Endothelial cell of umbilical vein (primary cell): Measurements from ENCODE around the gene PGM2L1. TPM values are rescaled to one million over a fixed set of nuclear protein-coding genes. Genes with fewer than 3 reads are reported as not detected.

Source experiments
- BruUV-seq: library from RNA; stranded (reverse); fragments of 400-500 nt; replicated peaks from 2 replicates; lab custom pipeline; 2021; lab: Mats Ljungman, UMichigan
- CTCF ChIA-PET: fragments of 300-600, 350-600 bp; sonication (Branson Sonifier 250); formaldehyde crosslinking; loops from one replicate; lab custom pipeline; 2021; ENCODE audit warnings: antibody characterized with exemption, inconsistent platforms; lab: Charles Lee
- POLR2A ChIA-PET: fragments of 300-600, 350-600 bp; sonication (Branson Sonifier 250); formaldehyde crosslinking; loops from one replicate; lab custom pipeline; 2021; ENCODE audit warnings: antibody characterized with exemption, inconsistent platforms; lab: Charles Lee
- DNase-seq: peaks from one replicate; pipeline ENCODE4 v3.0.0-alpha.2; 2011; ENCODE audit warnings: low read depth, low spot score
- FAIRE-seq: peaks from 2 replicates; lab custom pipeline; 2011; peaks lifted over from hg19 to GRCh38; lab: Jason Lieb, UNC
- H2AFZ ChIP-seq: 2 replicates; pipeline ENCODE4 v1.6.0; 2012; ENCODE audit warnings: low read depth, low read length, control low read depth, inconsistent platforms
- H3K27ac ChIP-seq: 2 replicates; pipeline ENCODE4 v1.5.1; 2011; ENCODE audit warnings: low read depth, mild to moderate bottlenecking, control low read depth, low read length, moderate library complexity; ENCODE audit not compliant: insufficient read depth
- H3K27me3 ChIP-seq, 2 experiments: 2 replicates each; pipeline versions ENCODE4 v1.6.0 to v1.6.1; 2011; ENCODE audit warnings: low read length in 2 of 2, mixed read lengths in 1 of 2; ENCODE audit not compliant: control insufficient read depth in 2 of 2, insufficient read depth in 2 of 2
- H3K36me3 ChIP-seq, 2 experiments: 2 replicates in 1 of 2; 3 replicates in 1 of 2; pipeline ENCODE4 v1.5.1; 2011; ENCODE audit warnings: low read length in 2 of 2, mild to moderate bottlenecking in 1 of 2, moderate library complexity in 1 of 2; ENCODE audit not compliant: control insufficient read depth in 2 of 2, insufficient read depth in 2 of 2; ENCODE audit errors: extremely low read depth in 1 of 2
- H3K4me1 ChIP-seq: 3 replicates; pipeline ENCODE4 v1.5.1; 2011; ENCODE audit warnings: mild to moderate bottlenecking, low read length; ENCODE audit not compliant: control insufficient read depth, insufficient read depth; ENCODE audit errors: extremely low read depth
- H3K4me2 ChIP-seq: 2 replicates; pipeline ENCODE4 v1.6.1; 2011; ENCODE audit warnings: low read length, control low read depth, mixed read lengths; ENCODE audit not compliant: insufficient read depth
- H3K4me3 ChIP-seq, 3 experiments: fragments of 200-600 bp in 1 of 3; sonication (generic), shearing (Covaris generic) in 1 of 3; replicated peaks in 1 of 3; 2 replicates each; pipeline ENCODE4 v1.5.1; 2011 to 2016; ENCODE audit warnings: control low read depth in 3 of 3, low read length in 3 of 3, mild to moderate bottlenecking in 2 of 3, inconsistent platforms in 1 of 3, low read depth in 1 of 3, moderate library complexity in 1 of 3; ENCODE audit not compliant: insufficient read depth in 1 of 3
- H3K79me2 ChIP-seq: 2 replicates; pipeline ENCODE4 v1.6.0; 2012; ENCODE audit warnings: low read length, inconsistent platforms; ENCODE audit not compliant: control insufficient read depth, insufficient read depth
- H3K9ac ChIP-seq: replicated peaks from 2 replicates; pipeline ENCODE3; 2011; ENCODE audit warnings: low read length, control low read depth; ENCODE audit not compliant: insufficient read depth; ENCODE audit errors: extremely low read depth
- H3K9me1 ChIP-seq: replicated peaks from 3 replicates; pipeline ENCODE4 v1.6.0; 2011; ENCODE audit warnings: mild to moderate bottlenecking, low read length; ENCODE audit not compliant: control insufficient read depth, insufficient read depth; ENCODE audit errors: extremely low read depth
- H3K9me3 ChIP-seq: replicated peaks from 2 replicates; pipeline ENCODE4 v1.5.1; 2012; ENCODE audit warnings: low read length, inconsistent platforms; ENCODE audit not compliant: control insufficient read depth, insufficient read depth
- H4K20me1 ChIP-seq: replicated peaks from 2 replicates; pipeline ENCODE3; 2011; ENCODE audit warnings: mild to moderate bottlenecking, low read length; ENCODE audit not compliant: control insufficient read depth, insufficient read depth; ENCODE audit errors: extremely low read depth
- GATA2 ChIP-seq: IDR thresholded peaks from 2 replicates; pipeline ENCODE4 v1.7.0; 2011; ENCODE audit warnings: low read depth, mild to moderate bottlenecking, moderate library complexity, mixed read lengths, low read length; ENCODE audit not compliant: insufficient read length, insufficient read depth
- JUN ChIP-seq: IDR thresholded peaks from 2 replicates; pipeline ENCODE4 v1.6.1; 2011; ENCODE audit warnings: borderline replicate concordance, low read depth; ENCODE audit not compliant: insufficient read length, insufficient read depth
- POLR2A ChIP-seq: IDR thresholded peaks from 2 replicates; pipeline ENCODE4 v1.6.1; 2012; ENCODE audit warnings: low read depth, mild to moderate bottlenecking, control low read depth, low read length
- POLR2AphosphoS5 ChIP-seq: IDR thresholded peaks from 2 replicates; pipeline ENCODE4 v1.6.1; 2012; ENCODE audit warnings: low read depth, mild to moderate bottlenecking, control low read depth, low read length, moderate library complexity; ENCODE audit not compliant: insufficient read depth
- dilution Hi-C: fragments of 300-500 bp; cut with MboI; formaldehyde crosslinking; loops from one replicate; pipeline ENCODE4 v1.15.0; 2019; ENCODE audit warnings: low sequenced_read_pairs; ENCODE audit not compliant: extremely low pct_ligation_motif_present
- intact Hi-C: fragments of 100-400 bp; cut with micrococcal nuclease; formaldehyde crosslinking; loops from one replicate; pipeline ENCODE4 v1.10.0; 2022
- polyA plus RNA-seq, 4 experiments: library from polyadenylated mRNA; depleted of rRNA in 3 of 4; stranded (reverse) in 3 of 4; unstranded in 1 of 4; fragments of >200 nt; gene quantifications; 2 replicates each; pipeline versions ENCODE4 v1.2.1 to v1.2.3, GENCODE V29; 2011 to 2012; ENCODE audit warnings: missing spikeins in 1 of 4
- total RNA-seq: library from RNA; stranded (reverse); gene quantifications from 2 replicates; pipeline ENCODE4 v1.2.3, GENCODE V29; 2021
- TF ChIP-seq, protein P1 (sequence below), 2 donors: IDR thresholded peaks; 1 replicate in 1 of 2; 2 replicates in 1 of 2; pipeline ENCODE4 v1.5.1; 2011; ENCODE audit warnings: low read length in 2 of 2, mild to moderate bottlenecking in 2 of 2, moderate library complexity in 2 of 2, control low read depth in 1 of 2, inconsistent platforms in 1 of 2, low read depth in 1 of 2; ENCODE audit not compliant: insufficient read depth in 1 of 2; ENCODE audit errors: extremely low read depth in 1 of 2
- TF ChIP-seq, protein P2 (sequence below): IDR thresholded peaks from 2 replicates; pipeline ENCODE4 v1.6.1; 2011; ENCODE audit not compliant: insufficient read depth, insufficient read length

The PGM2L1 gene
- total and polyA plus RNA-seq, 2 donors (not counting 3 experiments of a cell fraction or from before 2014, with no cell fraction given) = 7.9 to 31.4 TPM

DNA sequence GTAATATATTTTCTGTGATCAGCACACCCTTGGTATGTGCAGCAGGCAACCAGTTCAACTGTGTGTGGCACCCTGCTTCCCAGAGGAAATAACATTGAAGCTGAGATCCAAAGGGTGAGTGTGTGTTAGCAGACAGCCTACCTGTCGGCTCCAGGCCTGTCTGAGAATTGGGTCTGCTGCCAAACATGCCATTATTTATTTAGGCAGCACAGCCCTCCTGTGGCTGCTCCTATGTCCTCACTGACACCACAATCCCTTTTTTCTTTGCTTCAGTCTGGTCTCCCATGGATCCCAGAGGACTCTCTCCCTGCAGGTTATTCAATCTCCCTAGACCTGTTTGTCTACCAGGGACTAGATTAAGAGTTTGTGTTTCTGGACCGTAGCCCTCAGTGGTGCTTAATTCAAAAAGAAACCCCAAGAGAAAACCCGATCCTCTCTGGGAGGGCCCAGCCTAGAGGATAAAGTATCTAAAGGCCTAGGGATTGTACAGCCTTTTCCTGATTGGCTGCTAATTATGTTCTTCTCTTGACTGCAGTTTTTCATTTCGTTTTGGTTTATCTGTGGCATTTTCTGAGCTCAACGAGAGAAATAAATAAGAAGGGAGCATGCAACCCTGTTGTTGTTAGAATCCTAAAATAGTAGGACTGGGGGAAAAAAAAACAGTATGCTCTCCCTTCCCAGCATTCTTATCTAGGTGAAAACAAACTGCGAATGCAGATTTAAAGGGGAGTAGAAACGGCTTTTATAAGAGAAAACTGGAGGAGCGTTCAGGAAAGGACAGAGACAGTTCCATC is 45.0 kb upstream of the PGM2L1 start:
- DNase-seq = peak; percentile 70
- dilution Hi-C loops = no loop called here
- H3K4me2 ChIP-seq = no peak overlapping the region
- FAIRE-seq = no peak
- H3K9me3 ChIP-seq = no peaks in the 10 kb centered on the region
- H3K79me2 ChIP-seq = no peaks in the 10 kb centered on the region
- no peak overlapping the region for H2AFZ ChIP-seq
- H3K36me3 ChIP-seq = no peaks in the 10 kb centered on the region
- TF ChIP-seq JUN = no peak
- TF ChIP-seq, protein P1, sequence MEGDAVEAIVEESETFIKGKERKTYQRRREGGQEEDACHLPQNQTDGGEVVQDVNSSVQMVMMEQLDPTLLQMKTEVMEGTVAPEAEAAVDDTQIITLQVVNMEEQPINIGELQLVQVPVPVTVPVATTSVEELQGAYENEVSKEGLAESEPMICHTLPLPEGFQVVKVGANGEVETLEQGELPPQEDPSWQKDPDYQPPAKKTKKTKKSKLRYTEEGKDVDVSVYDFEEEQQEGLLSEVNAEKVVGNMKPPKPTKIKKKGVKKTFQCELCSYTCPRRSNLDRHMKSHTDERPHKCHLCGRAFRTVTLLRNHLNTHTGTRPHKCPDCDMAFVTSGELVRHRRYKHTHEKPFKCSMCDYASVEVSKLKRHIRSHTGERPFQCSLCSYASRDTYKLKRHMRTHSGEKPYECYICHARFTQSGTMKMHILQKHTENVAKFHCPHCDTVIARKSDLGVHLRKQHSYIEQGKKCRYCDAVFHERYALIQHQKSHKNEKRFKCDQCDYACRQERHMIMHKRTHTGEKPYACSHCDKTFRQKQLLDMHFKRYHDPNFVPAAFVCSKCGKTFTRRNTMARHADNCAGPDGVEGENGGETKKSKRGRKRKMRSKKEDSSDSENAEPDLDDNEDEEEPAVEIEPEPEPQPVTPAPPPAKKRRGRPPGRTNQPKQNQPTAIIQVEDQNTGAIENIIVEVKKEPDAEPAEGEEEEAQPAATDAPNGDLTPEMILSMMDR (IDR thresholded peaks at IDR 0.05; ENCODE audit: extremely low read depth in 1 of 2, insufficient read depth in 1 of 2, low read depth in 1 of 2, low read length in 2 of 2) = peak in 1 of 2 donors; percentile 26
- no peak overlapping the region for H3K27ac ChIP-seq
- H3K9ac ChIP-seq = no peak overlapping the region
- H3K27me3 ChIP-seq = no peaks in the 10 kb centered on the region
- intact Hi-C loops = no loop called here
- H3K9me1 ChIP-seq = no peaks in the 10 kb centered on the region
- no peak overlapping the region for H3K4me3 ChIP-seq
- H4K20me1 ChIP-seq = no peaks in the 10 kb centered on the region
- H3K4me1 ChIP-seq = no peaks in the 10 kb centered on the region
- BruUV-seq = no TSS peak
- POLR2A ChIA-PET = no interaction called here
- CTCF ChIA-PET = interaction anchor here (1.0 to 4.3 kb wide), 4 partner anchors 9 to 189 kb away, joined by 4 to 30 read pairs (median 20); no protein-coding TSS in a partner anchor

DNA sequence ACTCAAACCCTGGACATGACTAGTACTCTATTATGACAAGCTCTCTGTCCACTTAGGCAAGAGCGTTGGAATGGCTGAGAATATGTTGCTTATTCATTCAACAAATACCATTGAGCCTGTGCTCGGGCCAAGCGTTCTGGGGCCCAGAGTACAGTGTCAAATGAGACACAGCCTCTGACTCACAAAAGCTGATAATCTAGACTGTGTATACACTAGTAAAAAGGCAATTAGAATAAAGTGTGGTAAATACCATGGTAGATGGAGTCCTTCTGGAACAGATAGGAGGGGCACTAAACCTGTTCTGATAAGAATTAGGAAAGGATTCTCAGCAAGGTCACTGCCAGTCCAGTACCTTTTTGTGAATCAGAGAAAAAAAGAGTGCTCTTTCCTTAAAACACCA is 44.4 kb upstream of the PGM2L1 start:
- Histone ChIP-seq H3K4me3 (no peak overlapping the region), H3K36me3 (no peaks in the 10 kb centered on the region), H3K9me3 (no peaks in the 10 kb centered on the region), H3K9me1 (no peaks in the 10 kb centered on the region), H3K4me2 (no peak overlapping the region), H3K9ac (no peak overlapping the region), H4K20me1 (no peaks in the 10 kb centered on the region), H3K27me3 (no peaks in the 10 kb centered on the region), H3K27ac (no peak overlapping the region), H3K4me1 (peaks cover 1% of the 10 kb centered on the region), H3K79me2 (no peaks in the 10 kb centered on the region), H2AFZ (no peak overlapping the region)
- dilution Hi-C loops (no loop called here), intact Hi-C loops (no loop called here)
- FAIRE-seq (no peak), DNase-seq (no peak)
- BruUV-seq = no TSS peak
- CTCF ChIA-PET = interaction anchor here (1.0 to 4.3 kb wide), 4 partner anchors 9 to 188 kb away, joined by 4 to 30 read pairs (median 20); no protein-coding TSS in a partner anchor
- TF ChIP-seq POLR2AphosphoS5 (no peak), JUN (no peak), POLR2A (no peak), GATA2 (no peak)
- TF ChIP-seq, protein P2, sequence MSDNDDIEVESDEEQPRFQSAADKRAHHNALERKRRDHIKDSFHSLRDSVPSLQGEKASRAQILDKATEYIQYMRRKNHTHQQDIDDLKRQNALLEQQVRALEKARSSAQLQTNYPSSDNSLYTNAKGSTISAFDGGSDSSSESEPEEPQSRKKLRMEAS = no peak
- TF ChIP-seq, protein P1 (IDR thresholded peaks at IDR 0.05; ENCODE audit: extremely low read depth in 1 of 2, insufficient read depth in 1 of 2, low read depth in 1 of 2, low read length in 2 of 2) = no peak
- POLR2A ChIA-PET = no interaction called here
